ENCODE results near the gene ANKS1B.

Gene ANKS1B

DNA sequence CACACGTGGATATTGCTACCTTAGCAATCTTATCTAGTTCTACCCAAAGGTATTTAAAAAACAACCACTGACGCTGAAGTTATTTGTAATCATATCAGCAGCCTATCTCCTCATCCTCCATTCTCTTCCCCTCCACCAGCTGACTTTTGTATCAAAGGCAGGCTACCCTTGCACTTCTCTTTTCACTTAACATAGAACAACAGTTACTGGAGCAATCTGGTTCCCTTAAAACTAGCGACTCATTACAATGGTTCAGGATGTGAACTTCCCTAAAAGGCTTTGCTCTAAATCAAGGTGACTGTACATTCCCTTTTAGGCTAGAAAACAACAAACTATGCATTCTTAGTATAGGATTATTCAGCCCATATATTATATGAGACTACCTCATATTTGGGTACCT lies 935.0 kb downstream of the ANKS1B start:
- Histone ChIP-seq H3K4me3 (ENCODE audit: low read depth, low read length) (no peak overlapping the region), H3K9me3 (no peaks in the 10 kb centered on the region), H3K36me3 (no peaks in the 10 kb centered on the region), H3K4me1 (no peaks in the 10 kb centered on the region), H3K27me3 (no peaks in the 10 kb centered on the region)
- TF ChIP-seq, protein P1, sequence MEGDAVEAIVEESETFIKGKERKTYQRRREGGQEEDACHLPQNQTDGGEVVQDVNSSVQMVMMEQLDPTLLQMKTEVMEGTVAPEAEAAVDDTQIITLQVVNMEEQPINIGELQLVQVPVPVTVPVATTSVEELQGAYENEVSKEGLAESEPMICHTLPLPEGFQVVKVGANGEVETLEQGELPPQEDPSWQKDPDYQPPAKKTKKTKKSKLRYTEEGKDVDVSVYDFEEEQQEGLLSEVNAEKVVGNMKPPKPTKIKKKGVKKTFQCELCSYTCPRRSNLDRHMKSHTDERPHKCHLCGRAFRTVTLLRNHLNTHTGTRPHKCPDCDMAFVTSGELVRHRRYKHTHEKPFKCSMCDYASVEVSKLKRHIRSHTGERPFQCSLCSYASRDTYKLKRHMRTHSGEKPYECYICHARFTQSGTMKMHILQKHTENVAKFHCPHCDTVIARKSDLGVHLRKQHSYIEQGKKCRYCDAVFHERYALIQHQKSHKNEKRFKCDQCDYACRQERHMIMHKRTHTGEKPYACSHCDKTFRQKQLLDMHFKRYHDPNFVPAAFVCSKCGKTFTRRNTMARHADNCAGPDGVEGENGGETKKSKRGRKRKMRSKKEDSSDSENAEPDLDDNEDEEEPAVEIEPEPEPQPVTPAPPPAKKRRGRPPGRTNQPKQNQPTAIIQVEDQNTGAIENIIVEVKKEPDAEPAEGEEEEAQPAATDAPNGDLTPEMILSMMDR (IDR thresholded peaks at IDR 0.05; ENCODE audit: low read depth, low read length) = no peak
- no peak for DNase-seq

DNA sequence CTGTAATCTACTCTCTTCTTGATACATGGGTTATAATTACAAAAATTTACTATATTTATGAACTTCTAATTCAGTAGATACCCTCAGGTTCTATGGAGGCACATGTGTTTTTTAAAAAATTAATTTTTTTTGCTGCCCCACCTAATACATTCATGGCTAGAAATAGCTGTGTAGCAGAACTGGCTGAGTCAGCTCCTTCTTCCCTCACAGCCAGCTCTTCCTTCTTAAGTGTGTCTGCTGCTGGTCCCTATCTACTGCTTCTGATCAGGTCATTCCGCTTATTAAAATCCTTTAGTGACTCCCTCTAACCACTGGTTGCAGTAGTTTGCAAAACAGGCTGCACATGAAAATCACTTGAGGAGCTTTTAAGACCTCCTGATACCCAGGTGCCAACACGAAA lies 939.6 kb downstream of the ANKS1B start:
- no peaks in the 10 kb centered on the region for H3K9me3 ChIP-seq
- no peak overlapping the region for H3K4me3 ChIP-seq (ENCODE audit: low read depth, low read length)
- DNase-seq = no peak
- H3K4me1 ChIP-seq = no peaks in the 10 kb centered on the region
- H3K36me3 ChIP-seq = no peaks in the 10 kb centered on the region
- TF ChIP-seq, protein P1 (IDR thresholded peaks at IDR 0.05; ENCODE audit: low read depth, low read length) = no peak
- H3K27me3 ChIP-seq = no peaks in the 10 kb centered on the region

DNA sequence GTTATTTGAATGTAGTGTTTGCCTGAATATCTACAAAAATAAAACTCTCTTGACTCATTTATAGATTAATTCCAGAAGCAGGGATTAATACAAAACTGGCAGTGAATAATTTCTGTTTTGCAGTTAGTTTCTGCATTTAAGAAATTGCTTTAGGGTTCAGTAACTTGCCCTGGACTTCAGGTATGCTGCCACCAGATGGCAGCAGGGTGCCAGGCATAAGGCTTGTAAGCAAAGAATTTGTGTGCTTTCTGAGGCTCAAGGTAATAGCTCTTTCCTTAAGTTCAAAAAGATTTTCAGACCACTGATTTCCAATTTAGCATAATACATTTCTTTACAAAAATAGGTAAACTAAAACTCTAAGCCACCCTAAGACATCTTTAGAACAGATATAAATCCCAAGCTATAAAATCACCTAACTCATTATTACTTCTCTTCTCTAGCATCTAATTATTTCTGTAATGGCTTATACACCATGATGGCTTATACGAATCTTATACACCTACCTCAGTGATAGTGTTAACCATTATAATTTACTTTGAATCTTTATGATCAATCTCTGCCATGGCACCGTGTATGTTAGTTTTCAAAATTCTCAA lies 941.3 kb downstream of the ANKS1B start:
- TF ChIP-seq, protein P1 (IDR thresholded peaks at IDR 0.05; ENCODE audit: low read depth, low read length) = peak; percentile 95
- H3K27me3 ChIP-seq = no peaks in the 10 kb centered on the region
- H3K36me3 ChIP-seq = no peaks in the 10 kb centered on the region
- no peak overlapping the region for H3K4me3 ChIP-seq (ENCODE audit: low read depth, low read length)
- H3K4me1 ChIP-seq = no peaks in the 10 kb centered on the region
- H3K9me3 ChIP-seq = no peaks in the 10 kb centered on the region
- peak; percentile 66 for DNase-seq

DNA sequence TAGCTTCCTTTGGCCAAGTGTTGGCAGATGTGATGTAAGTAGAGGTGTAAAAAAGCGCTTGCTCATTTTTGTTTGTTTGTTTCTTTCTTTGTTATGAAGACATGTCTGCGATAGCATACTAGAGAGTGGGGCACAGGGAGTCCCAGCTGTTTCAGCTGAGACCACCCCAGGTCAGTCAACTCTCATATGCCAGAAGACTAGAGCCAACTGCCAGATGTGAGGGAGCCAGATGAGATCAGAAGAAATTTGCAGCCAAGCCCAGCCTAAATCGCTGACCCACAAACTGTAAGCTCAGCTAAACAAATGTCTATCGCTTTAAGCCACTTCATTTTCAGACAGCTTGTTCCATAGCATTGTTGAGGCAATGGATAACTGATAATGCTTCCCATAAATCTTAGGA lies 942.5 kb downstream of the ANKS1B start:
- Histone ChIP-seq H3K36me3 (no peaks in the 10 kb centered on the region), H3K9me3 (no peaks in the 10 kb centered on the region), H3K4me3 (ENCODE audit: low read depth, low read length) (no peak overlapping the region), H3K4me1 (no peaks in the 10 kb centered on the region), H3K27me3 (no peaks in the 10 kb centered on the region)
- no peak for DNase-seq
- TF ChIP-seq, protein P1 (IDR thresholded peaks at IDR 0.05; ENCODE audit: low read depth, low read length) = no peak

DNA sequence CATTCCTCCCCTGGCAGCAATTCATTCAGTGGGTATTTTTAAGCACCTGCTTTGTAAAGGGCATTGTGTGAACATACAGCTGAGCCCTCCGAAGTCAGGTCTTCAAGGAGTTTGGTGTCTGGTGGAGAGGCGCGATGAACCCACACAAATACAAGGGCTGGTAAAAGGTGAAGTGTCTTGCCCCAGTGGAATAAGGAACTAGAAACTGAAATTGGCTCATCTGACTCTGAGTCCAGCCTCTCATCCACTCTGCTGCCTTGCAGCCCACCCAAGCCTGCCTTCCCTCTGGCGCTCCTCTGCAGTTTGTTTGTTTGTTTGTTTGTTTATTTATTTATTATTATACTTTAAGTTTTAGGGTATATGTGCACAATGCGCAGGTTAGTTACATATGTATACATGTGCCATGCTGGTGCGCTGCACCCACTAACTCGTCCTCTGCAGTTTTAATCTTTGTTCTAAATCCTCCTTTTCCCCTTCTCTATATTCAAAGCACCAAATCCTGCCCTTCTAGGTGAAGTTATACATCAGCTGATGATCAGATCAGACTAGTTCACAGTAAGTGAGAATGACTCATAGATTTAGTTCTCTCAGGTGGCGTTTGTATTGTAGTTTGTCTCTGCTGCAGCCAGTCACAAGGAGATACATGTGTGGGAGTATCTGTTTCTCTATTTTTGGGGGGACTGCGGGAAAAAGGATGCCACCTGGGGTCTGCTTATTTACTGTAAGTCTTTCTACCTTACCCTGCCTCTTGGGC lies 945.2 kb downstream of the ANKS1B start:
- H3K36me3 ChIP-seq = no peaks in the 10 kb centered on the region
- no peaks in the 10 kb centered on the region for H3K4me1 ChIP-seq
- no peaks in the 10 kb centered on the region for H3K27me3 ChIP-seq
- TF ChIP-seq, protein P1 (IDR thresholded peaks at IDR 0.05; ENCODE audit: low read depth, low read length) = no peak
- H3K4me3 ChIP-seq (ENCODE audit: low read depth, low read length) = no peak overlapping the region
- H3K9me3 ChIP-seq = no peaks in the 10 kb centered on the region
- DNase-seq = no peak

DNA sequence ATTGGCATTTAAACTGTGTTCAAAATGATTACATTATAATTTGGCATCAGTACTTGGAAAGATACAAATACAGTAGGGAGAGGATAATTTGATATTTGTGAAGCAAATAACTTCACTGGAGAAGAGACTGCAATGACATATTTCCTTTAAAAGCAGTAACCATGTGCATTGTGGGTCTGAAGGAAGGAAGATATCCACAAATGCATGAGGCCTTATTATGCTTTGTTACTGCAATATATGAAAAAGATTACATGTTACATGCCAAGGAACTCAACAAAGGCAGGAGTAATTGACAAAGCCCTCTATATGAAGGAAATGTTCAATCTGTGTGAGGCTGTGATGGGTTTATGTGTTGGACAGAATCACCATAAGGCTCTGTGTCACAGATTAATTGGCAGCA lies 948.2 kb downstream of the ANKS1B start:
- no peaks in the 10 kb centered on the region for H3K36me3 ChIP-seq
- no peaks in the 10 kb centered on the region for H3K4me1 ChIP-seq
- H3K4me3 ChIP-seq (ENCODE audit: low read depth, low read length) = no peak overlapping the region
- TF ChIP-seq, protein P1 (IDR thresholded peaks at IDR 0.05; ENCODE audit: low read depth, low read length) = no peak
- H3K9me3 ChIP-seq = no peaks in the 10 kb centered on the region
- H3K27me3 ChIP-seq = no peaks in the 10 kb centered on the region
- DNase-seq = no peak
